Measurements from ENCODE around the gene CPNE1. TPM values are rescaled to one million over a fixed set of nuclear protein-coding genes. Genes with fewer than 3 reads are reported as not detected.

CPNE1 gene
- total RNA-seq, 2 donors from 2014 or later = 238 to 441 TPM

DNA sequence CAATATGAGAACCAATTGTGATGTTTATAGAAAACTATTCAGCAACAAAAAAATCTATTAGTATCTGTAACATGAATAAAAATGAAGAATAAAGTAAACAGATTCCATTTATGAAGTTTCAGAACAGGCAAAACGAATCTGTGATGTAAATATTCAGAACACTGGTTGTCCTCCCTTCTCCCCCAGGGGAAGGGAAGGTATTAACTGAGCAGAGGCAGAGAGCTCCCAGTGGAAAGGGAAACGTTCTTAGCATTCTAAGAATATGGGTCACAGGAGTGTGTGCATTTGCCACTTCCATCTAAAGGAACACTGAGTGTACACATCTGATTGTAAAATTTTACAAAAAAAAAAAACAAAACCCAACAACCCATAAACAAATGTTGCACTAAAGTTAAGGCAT lies 25.9 kb downstream of the CPNE1 start:
- no peak overlapping the region for H3K27ac ChIP-seq (ENCODE audit: low read depth, low read length)
- peaks cover 7% of the 10 kb centered on the region for H3K36me3 Mint-ChIP-seq (ENCODE audit: low read depth)
- H3K27ac Mint-ChIP-seq = no peak overlapping the region
- DNase-seq = no peak
- 87% methylated on average over 2 of the region's 2 CpGs; no CpG with 5 or more reads in 1 of the 2 experiments for WGBS, 2 experiments (ENCODE audit: insufficient coverage in 1 of 2, insufficient read length in 1 of 2)
- H3K27me3 Mint-ChIP-seq (ENCODE audit: insufficient read depth) = no peaks in the 10 kb centered on the region
- H3K4me1 ChIP-seq (ENCODE audit: control insufficient read depth, insufficient read depth, low read length) = no peaks in the 10 kb centered on the region
- H3K4me1 Mint-ChIP-seq = peaks cover 24% of the 10 kb centered on the region
- H3K4me3 Mint-ChIP-seq = no peak overlapping the region
- no peaks in the 10 kb centered on the region for H3K9me3 ChIP-seq (ENCODE audit: control insufficient read depth, low read length)
- H3K4me3 ChIP-seq (ENCODE audit: low read length) = no peak overlapping the region
- no peak overlapping the region for H3K9ac ChIP-seq (ENCODE audit: extremely low read depth, low read length, poor library complexity, severe bottlenecking)
- TF ChIP-seq, protein P1, sequence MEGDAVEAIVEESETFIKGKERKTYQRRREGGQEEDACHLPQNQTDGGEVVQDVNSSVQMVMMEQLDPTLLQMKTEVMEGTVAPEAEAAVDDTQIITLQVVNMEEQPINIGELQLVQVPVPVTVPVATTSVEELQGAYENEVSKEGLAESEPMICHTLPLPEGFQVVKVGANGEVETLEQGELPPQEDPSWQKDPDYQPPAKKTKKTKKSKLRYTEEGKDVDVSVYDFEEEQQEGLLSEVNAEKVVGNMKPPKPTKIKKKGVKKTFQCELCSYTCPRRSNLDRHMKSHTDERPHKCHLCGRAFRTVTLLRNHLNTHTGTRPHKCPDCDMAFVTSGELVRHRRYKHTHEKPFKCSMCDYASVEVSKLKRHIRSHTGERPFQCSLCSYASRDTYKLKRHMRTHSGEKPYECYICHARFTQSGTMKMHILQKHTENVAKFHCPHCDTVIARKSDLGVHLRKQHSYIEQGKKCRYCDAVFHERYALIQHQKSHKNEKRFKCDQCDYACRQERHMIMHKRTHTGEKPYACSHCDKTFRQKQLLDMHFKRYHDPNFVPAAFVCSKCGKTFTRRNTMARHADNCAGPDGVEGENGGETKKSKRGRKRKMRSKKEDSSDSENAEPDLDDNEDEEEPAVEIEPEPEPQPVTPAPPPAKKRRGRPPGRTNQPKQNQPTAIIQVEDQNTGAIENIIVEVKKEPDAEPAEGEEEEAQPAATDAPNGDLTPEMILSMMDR (conservative IDR thresholded peaks at IDR 0.05) = no peak
- no peaks in the 10 kb centered on the region for H3K27me3 ChIP-seq (ENCODE audit: control insufficient read depth, insufficient read depth, low read length, poor library complexity, severe bottlenecking)
- no peaks in the 10 kb centered on the region for H3K9me3 Mint-ChIP-seq
- H3K36me3 ChIP-seq (ENCODE audit: control insufficient read depth, insufficient read depth, low read length) = peaks cover 2% of the 10 kb centered on the region

- H3K4me3 Mint-ChIP-seq = no peak overlapping the region
- no peak overlapping the region for H3K4me3 ChIP-seq (ENCODE audit: low read length)
- H3K27me3 Mint-ChIP-seq (ENCODE audit: insufficient read depth) = no peaks in the 10 kb centered on the region
- 94 to 95% methylated on average over 6 of the region's 6 CpGs for WGBS, 2 experiments (ENCODE audit: insufficient coverage in 1 of 2, insufficient read length in 1 of 2)
- TF ChIP-seq, protein P1 (conservative IDR thresholded peaks at IDR 0.05) = no peak
- no peak for DNase-seq
- no peak overlapping the region for H3K9ac ChIP-seq (ENCODE audit: extremely low read depth, low read length, poor library complexity, severe bottlenecking)
- H3K9me3 Mint-ChIP-seq = no peaks in the 10 kb centered on the region
- no peaks in the 10 kb centered on the region for H3K27me3 ChIP-seq (ENCODE audit: control insufficient read depth, insufficient read depth, low read length, poor library complexity, severe bottlenecking)
- peaks cover 10% of the 10 kb centered on the region for H3K36me3 Mint-ChIP-seq (ENCODE audit: low read depth)
- H3K27ac Mint-ChIP-seq = no peak overlapping the region
- H3K9me3 ChIP-seq (ENCODE audit: control insufficient read depth, low read length) = no peaks in the 10 kb centered on the region
- no peaks in the 10 kb centered on the region for H3K4me1 ChIP-seq (ENCODE audit: control insufficient read depth, insufficient read depth, low read length)
- no peak overlapping the region for H3K27ac ChIP-seq (ENCODE audit: low read depth, low read length)
- H3K36me3 ChIP-seq (ENCODE audit: control insufficient read depth, insufficient read depth, low read length) = peaks cover 11% of the 10 kb centered on the region
- H3K4me1 Mint-ChIP-seq = peaks cover 18% of the 10 kb centered on the region
Measured at GRCh38 chr20:35637276-35637675, 27.4 kb downstream of the CPNE1 start.

DNA sequence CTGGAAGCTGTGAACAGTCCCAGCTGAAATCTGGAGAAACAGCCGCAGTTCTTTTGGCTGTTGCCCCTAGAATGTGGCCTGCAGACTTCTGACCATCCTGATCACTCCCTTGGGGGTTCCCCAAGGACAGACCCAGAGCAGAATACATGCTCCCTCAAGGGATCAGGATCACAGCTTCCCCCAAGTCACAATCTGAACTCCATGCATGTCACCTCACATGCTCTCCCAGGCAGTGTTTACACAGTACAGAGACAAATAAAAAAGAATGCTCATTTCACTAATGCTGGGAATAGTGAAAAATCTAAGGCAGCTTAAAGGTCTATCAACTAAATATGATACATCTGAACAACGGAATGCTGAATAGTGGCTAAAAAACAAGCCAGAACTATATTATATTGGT lies 28.6 kb downstream of the CPNE1 start:
- H3K27ac ChIP-seq (ENCODE audit: low read depth, low read length) = no peak overlapping the region
- no peak for DNase-seq

More for the DNA sequence above, 28.6 kb downstream of the CPNE1 start:
- Histone ChIP-seq H3K9ac (ENCODE audit: extremely low read depth, low read length, poor library complexity, severe bottlenecking) (no peak overlapping the region), H3K4me1 (ENCODE audit: control insufficient read depth, insufficient read depth, low read length) (no peaks in the 10 kb centered on the region), H3K27me3 (ENCODE audit: control insufficient read depth, insufficient read depth, low read length, poor library complexity, severe bottlenecking) (no peaks in the 10 kb centered on the region), H3K36me3 (ENCODE audit: control insufficient read depth, insufficient read depth, low read length) (peaks cover 23% of the 10 kb centered on the region), H3K4me3 (ENCODE audit: low read length) (no peak overlapping the region), H3K9me3 (ENCODE audit: control insufficient read depth, low read length) (no peaks in the 10 kb centered on the region)
- peaks cover 18% of the 10 kb centered on the region for H3K4me1 Mint-ChIP-seq
- H3K27me3 Mint-ChIP-seq (ENCODE audit: insufficient read depth) = no peaks in the 10 kb centered on the region
- H3K9me3 Mint-ChIP-seq = no peaks in the 10 kb centered on the region
- 91 to 100% methylated on average over 1 to 2 of the region's 2 CpGs for WGBS, 2 experiments (ENCODE audit: insufficient coverage in 1 of 2, insufficient read length in 1 of 2)
- no peak overlapping the region for H3K4me3 Mint-ChIP-seq
- peaks cover 15% of the 10 kb centered on the region for H3K36me3 Mint-ChIP-seq (ENCODE audit: low read depth)
- peak overlapping the region; percentile 38 for H3K27ac Mint-ChIP-seq
- TF ChIP-seq, protein P1 (conservative IDR thresholded peaks at IDR 0.05) = no peak

Data from endodermal cell (in vitro differentiated cells).